K562 (cell line): ENCODE results near the gene MUSK. TPM values are rescaled to one million over a fixed set of nuclear protein-coding genes. Genes with fewer than 3 reads are reported as not detected.
A peak's percentile ranks its signal among the peaks of the same experiment; 100 is the strongest.

Experiments used
- ATAC-seq: fragments of 200-7000 bp; cut with Tn5 transposase; 3 replicates; pipeline ENCODE4 v1.9.1; 2020; ENCODE audit warnings: moderate library complexity
- BruUV-seq: library from RNA; stranded (reverse); fragments of 400-500 nt; replicated peaks from 2 replicates; lab custom pipeline; 2021; lab: Mats Ljungman, UMichigan
- CTCF ChIA-PET: fragments of 300-600 bp; formaldehyde crosslinking; extraction: SDS; loops from one replicate; lab custom pipeline; 2021; ENCODE audit warnings: low intra/inter-chr PET ratio; lab: Yijun Ruan, JAX
- POLR2A ChIA-PET: fragments of 300-600, 350-650 bp; sonication (Branson Sonifier 250); formaldehyde crosslinking; extraction: SDS; loops from one replicate; lab custom pipeline; 2021; ENCODE audit warnings: antibody characterized with exemption, inconsistent platforms; lab: Yijun Ruan, JAX
- DNase-seq, 4 experiments: peaks; one replicate each; pipeline versions ENCODE4 v3.0.0 to v3.0.0-alpha.2; 2011 to 2018; ENCODE audit warnings: low spot score in 3 of 4, mixed read lengths in 3 of 4; ENCODE audit errors: extremely low read depth in 1 of 4
- FAIRE-seq: peaks from 2 replicates; lab custom pipeline; 2011; peaks lifted over from hg19 to GRCh38; lab: Jason Lieb, UNC
- H2AFZ ChIP-seq: 2 replicates; pipeline ENCODE4 v1.6.0; 2011; ENCODE audit warnings: low read depth, low read length, control low read depth, inconsistent platforms
- H3K27ac ChIP-seq: fragments of 200-600 bp; 3 replicates; pipeline ENCODE4 v1.8.0; 2011; ENCODE audit warnings: low read depth, mild to moderate bottlenecking, control low read depth, inconsistent platforms, low read length, moderate library complexity, mixed read lengths; ENCODE audit errors: extremely low read depth
- H3K27me3 ChIP-seq, 2 experiments: fragments of 300-600 bp in 1 of 2; 2 replicates in 1 of 2; 3 replicates in 1 of 2; pipeline versions ENCODE4 v1.6.0 to v1.8.0; 2011; ENCODE audit warnings: inconsistent platforms in 2 of 2, low read length in 2 of 2, mild to moderate bottlenecking in 1 of 2, mixed read lengths in 1 of 2, moderate library complexity in 1 of 2; ENCODE audit not compliant: control insufficient read depth in 2 of 2, insufficient read depth in 2 of 2
- H3K36me3 ChIP-seq: fragments of 300-600 bp; 3 replicates; pipeline ENCODE4 v1.8.0; 2011; ENCODE audit warnings: mild to moderate bottlenecking, low read length, inconsistent platforms; ENCODE audit not compliant: control insufficient read depth, insufficient read depth
- H3K4me1 ChIP-seq, 2 experiments: fragments of 200-600 bp in 1 of 2; replicated peaks in 1 of 2; 2 replicates in 1 of 2; 3 replicates in 1 of 2; pipeline versions ENCODE4 v1.5.1 to v1.8.0; 2011; ENCODE audit warnings: inconsistent platforms in 2 of 2, low read length in 2 of 2, mild to moderate bottlenecking in 1 of 2, mixed read lengths in 1 of 2, moderate library complexity in 1 of 2; ENCODE audit not compliant: control insufficient read depth in 2 of 2, insufficient read depth in 2 of 2
- H3K4me2 ChIP-seq: 2 replicates; pipeline ENCODE4 v1.6.1; 2011; ENCODE audit warnings: low read length, control low read depth, inconsistent platforms, mixed read lengths; ENCODE audit not compliant: insufficient read depth
- H3K4me3 ChIP-seq: fragments of 200-600 bp; sonication (generic), shearing (Covaris generic); 2 replicates; pipeline ENCODE4 v1.5.1; 2016; ENCODE audit warnings: control low read depth, inconsistent platforms
- H3K79me2 ChIP-seq: fragments of 200-600 bp; 3 replicates; pipeline ENCODE4 v1.8.0; 2011; ENCODE audit warnings: low read length, inconsistent platforms; ENCODE audit not compliant: control insufficient read depth, insufficient read depth
- H3K9ac ChIP-seq, 2 experiments: 2 replicates each; pipeline versions ENCODE4 v1.6.0 to v1.6.1; 2011; ENCODE audit warnings: low read depth in 2 of 2, low read length in 2 of 2, control low read depth in 1 of 2, inconsistent platforms in 1 of 2, mild to moderate bottlenecking in 1 of 2, mixed read lengths in 1 of 2; ENCODE audit not compliant: insufficient read depth in 1 of 2
- H3K9me1 ChIP-seq: one replicate; pipeline ENCODE4 v1.6.0; 2011; ENCODE audit warnings: inconsistent platforms, mild to moderate bottlenecking, low read length, moderate library complexity; ENCODE audit not compliant: control insufficient read depth, insufficient read depth
- H3K9me3 ChIP-seq: replicated peaks from 2 replicates; pipeline ENCODE4 v1.5.1; 2011; ENCODE audit warnings: low read depth, low read length, inconsistent platforms; ENCODE audit not compliant: control insufficient read depth, insufficient read depth
- H4K20me1 ChIP-seq: replicated peaks from 2 replicates; pipeline ENCODE4 v1.6.1; 2011; ENCODE audit warnings: low read length, inconsistent platforms, mixed read lengths; ENCODE audit not compliant: control insufficient read depth, insufficient read depth
- CBX3 ChIP-seq, 2 experiments: IDR thresholded peaks; 1 replicate in 1 of 2; 2 replicates in 1 of 2; pipeline ENCODE4 v1.6.1; 2012; ENCODE audit warnings: inconsistent platforms in 2 of 2, low read length in 2 of 2, borderline replicate concordance in 1 of 2, control low read depth in 1 of 2
- RAD21 ChIP-seq, 2 experiments: fragments of 250-450 bp in 1 of 2; fragments of 450-650 bp in 1 of 2; sonication (Bioruptor Pico) in 1 of 2; formaldehyde crosslinking in 1 of 2; IDR thresholded peaks in 1 of 2; conservative IDR thresholded peaks in 1 of 2; 2 replicates each; pipeline versions ENCODE4 v1.4.0 to v1.8.0; 2020 to 2022; ENCODE audit warnings: mild to moderate bottlenecking in 2 of 2, moderate library complexity in 1 of 2
- WGBS: fragments of 100-300 bp; shearing (Covaris generic); methylation state at CpG from one replicate; pipeline ENCODE4 v1.1.6; 2016; ENCODE audit warnings: low coverage, mixed read lengths; ENCODE audit not compliant: insufficient coverage; ENCODE audit errors: missing lambda C conversion rate; 5-methylcytosine and 5-hydroxymethylcytosine counted together
- in situ Hi-C: fragments of 300-500 bp; cut with MboI; formaldehyde crosslinking; loops from 4 replicates; pipeline ENCODE4 v1.15.0; 2018; ENCODE audit warnings: inconsistent platforms, mixed read lengths
- intact Hi-C: fragments of 100-400 bp; cut with micrococcal nuclease; formaldehyde crosslinking; loops from 2 replicates; pipeline ENCODE4 v1.14.2; 2022
- polyA plus RNA-seq, 8 experiments: library from polyadenylated mRNA; depleted of rRNA in 4 of 8; stranded (reverse) in 5 of 8; unstranded in 3 of 8; fragments of >200 nt; fragmentation: Nextera tagmentation in 2 of 8; fragmentation: Illumina TruSeq in 1 of 8; extraction: Ambion mirVana in 2 of 8; extraction: Trizol in 1 of 8; gene quantifications; 2 replicates each; pipeline versions ENCODE4 v1.2.1 to v1.2.3, GENCODE V29; 2011 to 2014; ENCODE audit warnings: inconsistent platforms in 1 of 8, missing spikeins in 1 of 8
- total RNA-seq, 7 experiments: library from RNA; depleted of rRNA in 6 of 7; stranded (reverse); fragments of >200 nt in 6 of 7; fragmentation: Illumina TruSeq in 2 of 7; extraction: Trizol in 2 of 7; gene quantifications; 2 replicates each; pipeline versions ENCODE4 v1.2.1 to v1.2.3, GENCODE V29; 2011 to 2021; ENCODE audit warnings: low replicate concordance in 1 of 7
- TF ChIP-seq, protein P1 (sequence below), 3 experiments: IDR thresholded peaks in 2 of 3; conservative IDR thresholded peaks in 1 of 3; 2 replicates each; pipeline ENCODE4 v1.5.1; 2011 to 2012; ENCODE audit warnings: low read length in 3 of 3, mild to moderate bottlenecking in 3 of 3, control low read depth in 2 of 3, improper control_type of control experiment in 1 of 3, inconsistent platforms in 1 of 3, low read depth in 1 of 3, mixed read lengths in 1 of 3, moderate library complexity in 1 of 3; ENCODE audit not compliant: insufficient read depth in 2 of 3

Gene MUSK
- total and polyA plus RNA-seq, 9 of the 15 experiments (the other 6 are each of a cell fraction or from before 2014, with no cell fraction given), result not detected

DNA sequence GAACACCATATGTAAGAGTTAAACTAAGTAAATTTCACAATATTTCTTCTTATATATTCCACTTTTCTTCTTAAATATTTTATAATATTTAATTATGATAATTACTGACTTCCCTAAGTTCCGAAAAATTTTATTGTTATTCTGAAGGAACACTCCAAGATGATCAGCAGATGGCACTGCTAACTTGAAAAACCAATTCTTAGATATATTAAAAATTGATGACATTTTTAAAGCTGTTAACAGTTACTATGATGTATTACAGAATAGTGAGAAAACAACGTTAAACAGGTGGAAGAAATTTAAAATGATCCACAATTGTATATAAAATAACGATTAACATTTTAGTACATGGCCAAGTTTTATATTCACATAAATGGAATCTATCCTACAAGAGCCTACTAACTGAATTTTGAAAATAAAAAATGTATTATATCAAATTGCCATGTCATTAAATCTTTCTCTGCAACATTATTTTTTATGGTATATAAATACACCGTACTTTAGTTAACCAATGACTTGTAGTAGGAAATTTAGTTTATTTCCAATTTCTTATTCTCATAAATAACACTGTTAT lies 30.1 kb upstream of the MUSK start:
- Histone ChIP-seq H2AFZ (no peak overlapping the region), H3K27ac (no peak overlapping the region), H3K9ac (no peak overlapping the region), H4K20me1 (no peaks in the 10 kb centered on the region), H3K79me2 (no peaks in the 10 kb centered on the region), H3K4me2 (no peak overlapping the region), H3K4me1 (no peaks in the 10 kb centered on the region), H3K9me3 (no peaks in the 10 kb centered on the region), H3K4me3 (no peak overlapping the region), H3K9me1 (no peaks in the 10 kb centered on the region), H3K27me3 (no peaks in the 10 kb centered on the region), H3K36me3 (no peaks in the 10 kb centered on the region)
- ATAC-seq (no peak), DNase-seq (no peak), FAIRE-seq (no peak)
- intact Hi-C loops (loop anchor here (10.0 kb wide), 2 partner anchors 636 to 666 kb away; no protein-coding TSS in a partner anchor), in situ Hi-C loops (no loop called here)
- no peak for TF ChIP-seq CBX3 (IDR thresholded peaks at IDR 0.05; ENCODE audit: borderline replicate concordance in 1 of 2, low read length in 2 of 2)
- peak in 1 of 2 experiments; percentile 30; a peak in 2 of 4 replicates for TF ChIP-seq RAD21 (CRISPR knock-in tag; conservative IDR thresholded peaks at IDR 0.05 in 1 of 2, IDR thresholded peaks at IDR 0.05 in 1 of 2)
- TF ChIP-seq, protein P1, sequence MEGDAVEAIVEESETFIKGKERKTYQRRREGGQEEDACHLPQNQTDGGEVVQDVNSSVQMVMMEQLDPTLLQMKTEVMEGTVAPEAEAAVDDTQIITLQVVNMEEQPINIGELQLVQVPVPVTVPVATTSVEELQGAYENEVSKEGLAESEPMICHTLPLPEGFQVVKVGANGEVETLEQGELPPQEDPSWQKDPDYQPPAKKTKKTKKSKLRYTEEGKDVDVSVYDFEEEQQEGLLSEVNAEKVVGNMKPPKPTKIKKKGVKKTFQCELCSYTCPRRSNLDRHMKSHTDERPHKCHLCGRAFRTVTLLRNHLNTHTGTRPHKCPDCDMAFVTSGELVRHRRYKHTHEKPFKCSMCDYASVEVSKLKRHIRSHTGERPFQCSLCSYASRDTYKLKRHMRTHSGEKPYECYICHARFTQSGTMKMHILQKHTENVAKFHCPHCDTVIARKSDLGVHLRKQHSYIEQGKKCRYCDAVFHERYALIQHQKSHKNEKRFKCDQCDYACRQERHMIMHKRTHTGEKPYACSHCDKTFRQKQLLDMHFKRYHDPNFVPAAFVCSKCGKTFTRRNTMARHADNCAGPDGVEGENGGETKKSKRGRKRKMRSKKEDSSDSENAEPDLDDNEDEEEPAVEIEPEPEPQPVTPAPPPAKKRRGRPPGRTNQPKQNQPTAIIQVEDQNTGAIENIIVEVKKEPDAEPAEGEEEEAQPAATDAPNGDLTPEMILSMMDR (IDR thresholded peaks at IDR 0.05 in 2 of 3, conservative IDR thresholded peaks at IDR 0.05 in 1 of 3; ENCODE audit: insufficient read depth in 2 of 3, low read depth in 1 of 3, low read length in 3 of 3), result peak in 1 of 3 experiments; percentile 9; a peak in 1 of 6 replicates
- ChIA-PET POLR2A (no interaction called here), CTCF (no interaction called here)
- WGBS, result 0% methylated on average over 4 of the region's 4 CpGs
- no TSS peak for BruUV-seq
